Dermis blood vessel endothelial cell (primary cell): Measurements from ENCODE around the gene IGSF21. TPM values are rescaled to one million over a fixed set of nuclear protein-coding genes. Genes with fewer than 3 reads are reported as not detected.
"Not testable (repeated sequence)": the region's sequence is repeated elsewhere in the genome, so short reads cannot be mapped to it uniquely, and the experiment has no call there.

ENCODE experiments used
- DNase-seq: peaks from one replicate; pipeline ENCODE4 v3.0.0; 2010
- total RNA-seq: library from RNA; depleted of rRNA; stranded (reverse); fragments of >200 nt; gene quantifications from 2 replicates; pipeline ENCODE4 v1.2.3, GENCODE V29; 2014

The IGSF21 gene
- total RNA-seq, 1 donor from 2014 or later: not detected

DNA sequence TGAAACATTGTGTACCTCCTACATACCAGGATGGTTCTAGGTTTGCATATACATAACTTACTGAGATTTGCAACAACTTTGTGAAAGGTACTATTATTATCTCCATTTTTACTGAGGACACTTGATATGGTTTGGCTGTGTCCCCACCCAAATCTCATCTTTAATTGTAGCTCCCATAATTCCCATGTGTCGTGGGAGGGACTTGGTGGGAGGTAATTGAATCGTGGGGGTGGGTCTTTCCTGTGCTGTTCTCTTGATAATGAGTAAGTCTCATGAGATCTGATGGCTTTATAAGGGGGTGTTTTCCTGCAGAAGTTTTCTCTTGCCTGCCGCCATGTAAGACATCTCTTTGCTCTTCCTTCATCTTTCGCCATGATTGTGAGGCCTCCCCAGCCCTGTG is 40.1 kb downstream of the IGSF21 start:
- DNase-seq: no peak

DNA sequence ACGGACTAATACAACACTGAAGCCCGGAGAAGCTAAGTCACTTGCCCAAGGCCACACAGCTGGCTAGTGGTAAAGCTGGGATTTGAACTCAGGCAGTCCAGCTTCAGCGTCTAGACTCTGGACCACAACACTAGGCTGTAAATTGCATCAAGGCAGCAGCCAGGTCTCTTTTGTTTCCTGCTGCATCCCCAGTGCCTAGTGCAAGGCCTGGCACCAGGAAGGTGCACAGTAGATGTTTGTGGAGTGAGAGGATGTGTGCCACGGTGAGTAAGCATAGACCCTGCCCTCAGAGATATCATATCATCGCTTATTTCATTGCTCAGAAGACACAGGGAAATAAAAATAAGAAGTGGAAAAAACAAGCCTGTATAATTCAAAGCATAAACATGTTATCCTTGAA is 40.9 kb downstream of the IGSF21 start:
- DNase-seq: no peak

DNA sequence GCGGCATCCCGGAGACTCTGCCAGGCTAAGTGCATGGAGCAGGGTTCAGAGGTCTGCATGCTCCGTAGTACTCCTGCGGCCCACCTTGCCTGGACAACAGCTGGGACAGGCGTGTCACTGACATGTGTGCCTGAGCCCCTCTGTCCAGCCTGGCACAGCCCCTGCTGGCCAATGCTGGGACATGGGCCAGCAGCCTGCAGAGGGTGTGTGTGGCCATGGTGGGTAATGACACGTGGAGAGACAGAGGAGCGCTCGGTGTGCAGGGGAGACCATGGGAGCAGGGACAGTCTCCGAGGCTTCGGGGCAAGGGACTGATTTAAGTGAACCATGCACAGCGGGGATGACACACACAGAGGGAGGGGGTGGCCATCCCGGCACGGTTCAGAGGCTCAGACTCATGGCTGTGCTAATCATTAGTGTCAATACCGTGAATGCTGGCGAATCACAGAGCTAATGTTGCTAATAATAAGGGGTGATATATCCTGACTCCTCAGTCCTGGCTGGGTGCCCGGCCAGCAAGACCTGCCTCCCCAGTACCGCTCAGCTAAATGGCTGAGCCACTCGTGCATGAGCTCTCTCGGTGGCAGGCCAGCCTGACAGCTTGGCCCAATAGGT is 41.5 kb downstream of the IGSF21 start:
- DNase-seq: no peak

DNA sequence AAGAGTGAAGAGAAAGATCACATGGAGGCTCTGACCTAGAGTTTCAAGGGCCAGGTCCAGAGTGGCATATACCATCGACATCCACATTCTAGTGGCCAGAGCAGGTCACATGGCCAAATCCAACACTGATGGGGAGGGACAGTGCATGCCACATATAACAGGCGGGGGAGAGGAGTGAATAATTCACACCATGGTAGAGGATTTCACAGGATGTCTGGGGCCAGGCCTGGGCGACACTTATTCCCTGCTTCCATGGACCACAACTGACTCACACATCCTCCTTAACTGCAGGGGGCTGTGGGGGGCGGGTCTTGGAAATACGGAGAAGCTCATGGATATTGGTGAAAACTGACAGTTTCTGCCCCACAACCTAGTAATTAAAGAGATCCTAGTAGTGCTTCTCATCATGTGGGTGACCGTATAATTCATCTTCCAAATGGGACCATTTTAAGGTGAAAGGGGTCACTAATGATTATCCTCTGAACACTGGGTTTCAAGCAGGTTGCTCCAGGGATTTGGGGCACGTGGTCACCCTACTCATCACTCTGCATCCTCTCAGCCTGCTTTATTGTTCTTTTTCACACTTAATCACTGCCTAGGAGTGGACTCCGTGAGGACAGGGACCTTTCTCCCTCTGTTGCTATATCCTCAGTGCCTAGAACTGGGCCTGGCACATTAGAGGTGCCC is 44.0 kb downstream of the IGSF21 start:
- no peak for DNase-seq

DNA sequence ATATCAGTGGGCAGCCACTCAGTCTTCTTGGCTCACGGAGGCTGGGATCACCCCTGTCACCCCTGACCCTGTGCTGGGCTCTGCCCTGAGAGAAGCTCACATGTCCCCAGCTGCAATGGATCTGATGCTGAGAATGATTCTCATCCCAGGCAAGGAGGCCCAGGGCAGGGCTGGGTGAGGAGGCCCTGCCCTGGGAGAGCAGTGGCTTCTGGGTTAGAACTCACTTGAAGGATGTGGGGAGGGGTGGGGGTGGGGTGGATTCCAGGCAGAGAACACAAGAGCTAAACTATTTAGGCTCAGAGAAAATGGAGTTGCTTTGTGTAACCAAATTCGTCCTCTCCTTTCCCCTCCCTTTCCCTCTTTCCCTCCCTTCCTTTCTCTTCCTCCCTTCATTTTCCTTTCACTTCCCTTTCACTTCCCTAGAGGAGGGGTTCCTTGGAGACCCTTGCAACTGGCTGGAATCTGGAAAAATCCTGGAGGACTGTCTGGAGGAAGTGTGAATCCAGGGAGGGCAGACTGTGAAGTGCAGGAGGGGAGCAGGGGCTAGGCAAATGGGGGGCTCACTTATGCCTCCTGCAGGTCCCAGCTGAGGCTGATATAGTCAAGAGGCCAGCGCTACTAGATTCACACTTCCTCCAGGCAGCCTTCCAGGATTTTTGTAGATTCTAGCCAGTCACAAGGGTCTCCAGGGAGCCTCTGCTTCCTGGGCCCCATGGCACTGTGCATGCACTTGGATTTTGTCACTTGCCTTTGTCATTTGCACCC is 47.0 kb downstream of the IGSF21 start:
- DNase-seq: no peak

DNA sequence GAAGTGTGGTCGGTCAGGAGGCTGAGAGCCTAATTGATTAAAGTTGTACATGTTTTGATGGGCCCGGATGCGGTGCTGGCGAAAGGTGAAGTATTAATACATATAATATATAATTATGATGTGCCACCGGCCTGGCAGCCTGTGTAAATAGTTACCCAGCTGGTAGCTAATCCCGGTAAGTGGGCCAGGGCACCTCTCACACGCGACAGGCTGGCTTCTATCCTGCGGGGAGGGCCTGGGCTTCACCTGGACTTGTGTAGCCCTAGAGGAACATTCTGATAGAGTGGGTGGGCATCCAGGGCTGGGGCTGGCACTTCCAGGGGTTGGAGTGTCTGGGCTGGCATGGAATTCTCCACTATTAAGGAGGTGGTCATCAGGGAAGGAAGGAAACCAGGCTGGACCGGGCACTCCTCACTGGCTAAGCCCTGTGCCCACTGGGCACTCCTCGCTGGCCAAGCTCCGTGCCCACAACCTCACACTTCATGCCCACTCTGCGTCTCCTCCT is 48.3 kb downstream of the IGSF21 start:
- no peak for DNase-seq

DNA sequence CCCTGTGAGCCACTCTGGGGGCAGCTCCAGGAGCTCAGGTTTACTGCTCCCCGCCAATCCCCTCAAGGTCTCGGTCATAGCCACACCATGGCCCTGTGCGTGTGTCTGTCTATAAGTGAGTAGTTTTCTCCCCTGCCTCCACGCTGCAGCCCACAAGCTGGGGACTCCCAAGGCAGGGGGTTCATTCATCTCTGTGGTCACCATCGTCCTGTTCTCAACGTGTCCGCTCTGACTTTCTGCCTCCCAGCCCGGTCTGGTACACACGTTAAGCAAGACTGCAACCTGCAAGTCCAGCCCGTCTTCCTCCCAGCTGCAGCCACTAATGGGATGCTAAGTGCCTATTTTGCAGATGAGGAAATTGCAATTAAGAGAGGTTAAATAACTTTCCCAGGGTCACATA is 49.8 kb downstream of the IGSF21 start:
- DNase-seq: no peak

DNA sequence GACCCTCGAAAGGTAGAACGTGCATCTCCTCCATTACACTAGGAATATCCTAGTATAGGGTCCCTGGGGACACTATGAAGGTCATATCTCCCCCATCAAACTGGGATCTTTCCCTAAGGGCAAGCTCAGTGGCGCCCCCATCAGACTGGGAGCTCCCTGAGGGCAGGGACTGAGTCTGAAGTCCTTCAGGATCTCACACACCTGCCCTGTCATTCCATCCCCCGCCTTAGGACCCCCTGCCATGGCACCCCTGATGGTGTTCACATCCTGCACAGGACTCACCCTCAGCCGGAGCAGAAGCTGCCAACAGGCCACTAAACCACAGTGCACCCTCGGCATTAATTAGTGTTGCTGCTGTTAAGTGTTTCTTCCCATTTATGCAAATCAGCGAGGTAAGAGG is 50.4 kb downstream of the IGSF21 start:
- no peak for DNase-seq

DNA sequence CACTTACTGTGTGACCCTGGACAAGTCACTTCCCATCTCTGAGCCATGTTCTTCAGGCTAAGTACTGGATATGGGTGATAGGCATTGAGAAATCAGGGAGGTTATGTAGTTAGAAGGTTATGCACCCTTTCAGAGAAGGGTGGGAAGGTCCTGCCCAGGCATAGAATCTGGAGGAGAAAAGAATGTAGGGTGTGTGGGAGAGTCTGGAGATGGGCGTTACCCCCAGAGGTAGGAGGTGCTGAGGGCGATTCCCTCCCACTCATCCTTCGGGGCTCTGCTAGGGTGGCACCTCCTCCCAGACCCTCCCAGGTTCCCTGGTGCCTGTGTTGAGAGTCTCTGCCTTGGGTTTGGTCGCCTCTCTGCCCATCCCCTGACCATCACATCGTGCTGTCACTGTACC is 51.1 kb downstream of the IGSF21 start:
- DNase-seq: no peak

DNA sequence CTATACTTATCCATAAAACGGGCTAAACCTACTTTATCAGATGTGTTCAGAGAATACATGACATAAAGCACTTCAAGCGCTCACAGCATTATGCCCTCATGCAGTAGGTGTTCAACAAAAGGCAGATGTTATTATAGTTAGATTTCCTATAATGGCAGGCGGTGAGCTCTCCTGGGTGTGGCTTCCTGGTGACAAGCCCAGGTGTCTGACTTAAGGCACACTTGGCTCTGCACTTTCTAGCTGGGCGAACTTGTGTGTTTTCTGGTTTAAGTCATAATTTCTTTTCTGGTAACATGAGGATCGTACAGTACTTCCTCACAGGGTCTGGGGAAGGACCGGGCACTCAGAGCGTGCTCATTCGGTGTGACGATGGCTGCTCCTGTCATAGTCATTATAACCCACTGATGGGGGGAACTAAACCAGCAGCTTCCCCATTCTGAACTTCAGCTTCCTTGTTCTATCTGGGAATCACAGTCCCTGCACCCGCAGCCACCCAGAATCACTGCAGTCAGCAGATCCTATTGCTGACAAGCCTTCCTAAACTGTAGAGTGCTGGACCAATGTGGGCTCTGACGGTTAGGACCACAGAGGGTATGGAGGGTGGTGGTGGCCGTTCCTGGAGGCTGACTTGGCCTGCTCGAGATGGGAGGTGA is 52.8 kb downstream of the IGSF21 start:
- DNase-seq: no peak

DNA sequence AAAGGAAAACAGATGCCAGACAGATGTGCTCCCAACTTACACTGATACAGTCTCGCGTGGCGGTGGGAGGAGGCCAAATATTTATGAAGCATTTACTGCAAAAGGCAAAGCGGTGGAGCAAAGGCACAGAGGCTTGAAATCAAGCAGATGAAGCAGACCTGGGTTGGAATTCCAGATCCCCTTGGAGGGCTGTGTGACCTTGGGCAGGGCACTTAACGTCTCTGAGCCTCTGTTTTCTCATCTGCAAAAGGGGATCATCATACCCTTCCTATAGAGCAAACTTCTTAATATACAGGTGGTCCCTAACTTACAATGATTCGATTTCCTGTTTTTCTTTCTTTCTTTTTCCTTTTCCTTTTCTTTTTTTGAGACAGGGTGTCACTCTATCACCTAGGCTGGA is 54.1 kb downstream of the IGSF21 start:
- DNase-seq: no peak

DNA sequence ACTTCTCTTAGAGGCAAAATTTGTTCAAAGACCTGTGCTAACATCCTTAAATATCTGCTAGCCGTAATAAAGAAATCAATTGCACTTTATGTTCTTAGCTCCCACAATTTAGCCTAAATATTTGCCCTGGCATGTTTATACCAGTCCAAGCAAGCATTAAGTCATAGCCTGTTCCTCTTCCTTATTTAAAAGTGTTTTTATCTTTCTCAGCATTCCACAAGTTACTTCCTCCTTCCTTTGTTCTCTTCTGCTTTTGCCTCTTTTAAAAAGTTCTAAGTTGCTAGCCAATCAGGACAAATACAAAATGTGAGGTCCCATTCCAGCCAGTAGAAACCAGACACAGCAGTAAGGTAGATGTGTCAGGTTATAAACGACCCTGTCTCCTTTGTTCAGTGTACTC is 58.0 kb downstream of the IGSF21 start:
- DNase-seq: not testable (repeated sequence)

DNA sequence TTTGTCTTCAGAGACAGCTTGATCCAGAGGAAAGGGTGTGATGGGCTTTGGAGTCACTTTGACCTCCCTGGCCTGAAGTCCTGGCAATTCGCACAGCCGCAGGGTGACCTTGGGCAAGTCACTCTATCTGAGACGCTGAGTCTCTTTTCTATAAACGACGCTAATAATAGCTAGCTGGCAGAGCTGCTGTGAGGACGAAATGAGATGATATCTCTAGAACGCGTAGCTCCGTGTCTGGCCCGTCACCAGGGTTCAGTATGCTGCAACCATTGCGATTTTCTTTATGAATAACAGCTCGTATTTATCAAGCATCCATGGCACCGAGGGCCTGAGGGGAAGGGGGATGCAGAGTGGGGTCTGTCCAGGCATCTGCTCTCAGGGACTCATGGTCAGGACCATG is 58.7 kb downstream of the IGSF21 start:
- no peak for DNase-seq

DNA sequence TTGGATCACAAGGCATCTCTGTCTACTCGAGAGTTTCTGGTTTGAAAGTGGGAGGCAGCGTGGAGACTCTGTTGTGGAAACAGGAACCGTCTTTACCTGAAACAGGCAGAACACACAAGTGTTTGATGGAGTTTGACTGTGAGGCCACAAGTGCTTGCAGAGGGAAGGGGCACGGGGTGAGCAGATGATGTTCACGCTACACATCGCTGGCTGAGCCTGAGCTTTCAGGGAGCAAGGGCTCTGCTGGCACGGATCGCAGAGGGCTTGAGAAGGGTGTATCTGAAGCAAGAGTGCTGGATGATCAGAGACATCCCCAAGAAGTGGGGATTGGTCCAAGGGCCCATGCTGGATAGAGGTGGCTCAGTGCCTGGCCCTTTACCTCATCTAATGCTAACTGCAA is 59.3 kb downstream of the IGSF21 start:
- no peak for DNase-seq

DNA sequence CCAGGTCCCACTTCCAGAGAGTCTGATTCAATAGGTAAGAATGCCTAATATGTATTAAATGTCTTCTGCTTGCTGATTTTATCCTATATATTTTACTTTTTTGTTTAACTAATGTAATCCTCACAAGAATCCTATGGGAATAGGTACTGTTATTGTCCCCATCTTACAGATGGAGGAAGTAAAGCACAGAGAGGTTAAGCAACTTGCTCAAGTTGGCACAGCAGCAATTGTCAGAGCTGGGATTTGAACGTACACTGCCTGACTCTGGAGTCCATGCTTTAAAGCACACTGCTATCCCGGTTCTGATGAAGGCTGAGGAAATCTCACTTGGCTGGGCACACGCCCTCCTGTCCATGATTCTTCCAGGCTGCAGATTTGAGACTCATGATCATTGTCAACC is 62.8 kb downstream of the IGSF21 start:
- DNase-seq: no peak

DNA sequence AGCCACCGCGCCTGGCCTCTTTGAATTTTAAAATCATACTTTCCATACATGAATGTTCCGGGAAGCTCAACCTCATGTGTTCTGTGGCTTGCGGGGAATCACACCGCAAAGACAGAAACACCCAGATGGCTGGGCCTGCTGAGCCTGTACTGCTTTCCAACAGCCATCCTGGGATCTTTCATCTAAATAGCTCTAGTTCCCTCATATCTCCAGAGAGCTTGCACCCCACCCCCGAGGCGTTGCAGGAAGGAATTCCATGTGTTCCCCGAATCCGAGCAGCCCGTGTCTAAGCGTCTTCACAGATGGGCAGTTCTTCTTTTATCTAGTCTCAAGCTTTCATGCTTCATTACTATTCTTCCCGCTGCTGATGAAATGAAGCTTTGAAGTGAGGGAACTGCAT is 66.4 kb downstream of the IGSF21 start:
- no peak for DNase-seq

DNA sequence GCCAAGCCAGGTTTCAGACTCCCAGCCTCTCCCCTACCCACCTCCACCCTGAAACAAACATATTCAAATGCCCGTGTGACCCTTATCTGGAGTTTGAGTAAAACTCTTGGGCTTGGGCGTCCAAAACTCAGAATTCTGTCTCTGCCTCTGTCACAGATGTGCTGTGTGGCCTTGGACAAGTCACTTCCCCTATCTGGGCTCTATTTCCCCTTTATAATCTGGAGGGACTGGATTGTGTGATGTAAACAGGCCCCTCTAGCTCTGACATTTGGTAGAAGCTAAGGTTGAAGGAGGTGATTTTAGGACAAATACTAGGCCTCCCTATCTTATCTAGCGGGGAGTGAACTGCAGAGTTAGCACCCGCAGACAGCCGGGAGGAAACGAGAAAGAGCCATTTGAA is 67.5 kb downstream of the IGSF21 start:
- no peak for DNase-seq

DNA sequence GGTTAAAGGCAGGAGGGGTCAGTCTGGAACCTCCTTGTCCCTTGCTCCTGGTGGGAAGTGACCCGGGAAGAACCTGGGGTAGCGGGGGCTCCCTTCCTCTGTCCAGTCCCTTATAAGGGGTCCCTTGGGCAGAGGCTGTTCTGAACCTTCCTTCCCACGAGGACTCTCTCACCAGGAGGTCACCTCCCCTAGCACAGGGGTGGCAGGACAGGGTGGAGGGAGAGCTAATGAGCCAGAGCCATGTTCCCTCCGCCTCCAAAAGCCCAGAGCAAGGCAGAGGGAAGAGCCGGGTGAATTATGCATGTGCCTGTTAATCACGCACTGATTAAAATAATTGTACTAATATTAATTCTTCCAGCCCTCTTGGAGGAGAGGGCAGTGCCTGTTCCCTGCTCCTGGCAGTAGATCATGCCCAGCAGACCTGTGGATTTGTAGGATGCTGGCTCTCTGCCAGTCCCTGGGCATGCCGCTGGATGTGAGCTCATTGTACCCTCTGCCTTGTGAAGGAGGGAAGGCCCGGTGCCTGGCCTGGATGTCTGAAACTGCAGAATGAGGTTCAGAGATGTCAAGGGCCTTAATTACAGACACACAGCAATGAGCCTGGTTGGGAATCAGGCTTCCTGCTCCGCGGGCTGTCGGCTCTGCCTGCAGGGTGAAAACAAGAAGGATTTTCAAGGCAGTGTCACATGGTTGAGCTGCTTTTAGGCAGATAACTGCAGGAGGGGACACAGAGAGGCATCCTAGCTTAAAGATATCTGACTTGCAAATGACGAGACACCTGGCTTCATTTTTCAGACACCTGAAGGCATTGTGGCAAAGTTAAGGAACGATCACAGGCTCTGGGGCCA is 68.2 kb downstream of the IGSF21 start:
- no peak for DNase-seq

DNA sequence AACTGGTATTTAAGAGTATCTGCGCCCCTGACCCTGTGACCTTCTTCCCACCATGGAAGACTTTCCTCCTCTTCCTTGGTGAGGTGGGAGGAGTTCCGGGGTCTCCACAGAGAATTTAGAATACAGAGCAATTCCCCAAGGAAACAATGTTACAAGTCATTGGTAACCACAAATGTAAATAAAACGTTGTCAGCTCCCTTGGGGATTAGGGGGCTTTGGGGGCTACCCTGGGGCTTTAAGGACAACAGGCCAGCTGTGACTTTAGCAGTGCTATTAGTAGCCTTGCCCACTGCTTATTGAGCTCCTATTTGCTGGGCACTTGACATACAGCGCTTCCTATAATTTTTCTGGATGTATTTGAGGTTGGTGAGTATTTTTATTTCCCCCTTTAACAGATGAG is 69.0 kb downstream of the IGSF21 start:
- no peak for DNase-seq

DNA sequence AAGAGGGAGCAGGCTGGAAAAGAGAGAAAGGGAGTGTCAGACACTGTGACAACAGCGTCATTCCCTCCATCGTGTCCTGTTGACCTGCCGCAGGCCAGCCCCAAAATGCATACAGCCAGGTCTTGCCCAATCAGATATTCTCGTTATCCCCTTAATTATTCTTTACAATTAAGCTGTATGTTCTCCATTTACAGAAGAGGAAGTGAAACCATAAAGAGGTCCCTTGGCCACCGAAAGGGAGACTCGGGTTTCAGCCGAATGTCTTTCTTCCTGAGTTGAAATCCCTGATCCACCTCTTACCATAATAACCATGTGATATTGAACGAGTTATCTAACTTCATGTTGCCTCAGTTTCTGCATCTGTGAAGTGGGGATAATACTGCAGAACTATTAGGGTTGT is 70.5 kb downstream of the IGSF21 start:
- no peak for DNase-seq

DNA sequence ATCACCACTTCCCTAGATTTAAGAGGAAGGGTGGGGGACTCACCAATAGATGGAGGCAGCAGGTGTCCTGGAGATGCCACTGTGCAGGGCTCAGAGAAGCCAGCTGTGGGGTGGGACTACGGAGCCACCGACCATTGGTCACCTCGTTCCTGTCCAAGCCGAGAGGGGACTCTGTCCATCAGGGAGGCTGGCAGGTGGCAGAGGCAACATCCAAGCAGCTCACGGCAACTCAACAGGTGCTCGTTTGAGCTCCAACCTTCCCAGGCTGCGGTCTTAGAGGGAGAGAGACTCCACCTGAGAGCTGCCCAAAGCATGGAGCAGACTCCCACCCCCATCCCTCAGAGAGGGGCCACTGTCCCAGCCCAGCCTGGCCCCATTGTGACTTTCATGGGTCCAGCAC is 71.4 kb downstream of the IGSF21 start:
- DNase-seq: no peak

DNA sequence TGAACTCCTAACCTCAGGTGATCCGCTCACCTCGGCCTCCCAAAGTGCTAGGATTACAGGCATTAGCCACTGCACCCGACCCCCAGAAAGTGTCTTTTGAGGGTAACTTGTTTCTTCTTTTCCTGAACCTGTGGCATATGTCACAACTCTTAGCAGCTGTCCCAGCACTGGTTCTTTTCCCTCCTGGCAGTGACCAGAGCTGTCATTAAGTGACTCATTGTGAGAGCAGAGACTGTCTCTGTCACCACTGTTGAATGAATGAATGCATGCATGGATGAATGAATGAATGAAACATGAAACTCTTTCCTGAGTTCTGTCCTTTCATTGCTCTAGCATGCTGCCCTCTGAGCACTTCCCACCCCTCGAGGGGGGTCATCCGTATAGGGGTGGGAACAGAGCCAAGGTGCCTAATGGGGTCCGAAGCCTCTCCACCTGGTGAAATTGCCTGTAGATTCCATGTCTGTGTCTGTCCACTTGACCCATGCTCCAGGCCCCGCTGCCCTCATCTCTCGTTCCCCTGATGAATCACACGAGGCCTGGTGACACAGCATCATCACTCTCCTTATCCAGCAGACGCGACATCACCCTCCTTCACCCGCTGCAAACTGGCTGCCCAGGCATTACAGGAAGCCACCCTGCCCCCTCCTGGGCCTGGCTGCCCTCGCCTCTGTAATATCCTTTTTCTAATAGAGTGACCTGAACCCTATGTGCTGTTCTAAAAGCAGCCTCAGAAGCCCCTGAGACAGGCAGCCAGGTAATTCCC is 75.0 kb downstream of the IGSF21 start:
- no peak for DNase-seq
